HG03045 (cell line): ENCODE measurements around the gene TMBIM6.

Experiments used
- ATAC-seq: cut with Tn5 transposase; IDR thresholded peaks from one replicate; pipeline ENCODE4 v1.9.1; 2021; ENCODE audit warnings: mild to moderate bottlenecking, moderate library complexity; ENCODE audit not compliant: unreplicated experiment

TMBIM6 gene

GRCh38 chr12:49796606-49797448, 55.5 kb downstream of the TMBIM6 start:
- ATAC-seq = no peak

GRCh38 chr12:49797449-49797776, 56.1 kb downstream of the TMBIM6 start:
- ATAC-seq = no peak

DNA sequence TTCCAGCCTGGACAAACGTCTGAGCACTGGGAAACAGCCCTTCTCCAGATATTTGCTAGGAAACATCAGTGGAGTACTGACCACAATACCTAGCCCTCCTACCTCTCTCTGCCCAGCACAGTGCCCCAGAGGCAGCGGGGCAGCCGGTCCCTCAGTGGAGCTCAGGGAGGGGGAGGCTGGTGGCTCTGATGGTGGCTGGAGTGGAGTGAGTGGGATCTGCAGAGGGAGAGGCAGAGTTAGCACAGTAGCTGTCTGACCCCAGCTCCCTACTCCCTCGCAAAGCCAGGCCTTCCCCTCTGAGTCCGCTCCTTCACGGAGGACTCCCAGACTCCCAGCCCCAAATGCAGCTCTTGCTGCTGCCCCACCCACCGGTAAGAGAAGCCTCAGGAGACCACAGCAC, 56.9 kb downstream of the TMBIM6 start:
- ATAC-seq = no peak

GRCh38 chr12:49798934-49799333, 57.6 kb downstream of the TMBIM6 start:
- ATAC-seq = no peak

- no peak for ATAC-seq
Observed at GRCh38 chr12:49800421-49801140, 59.2 kb downstream of the TMBIM6 start.

GRCh38 chr12:49801141-49802063, 60.0 kb downstream of the TMBIM6 start:
- ATAC-seq = no peak

DNA sequence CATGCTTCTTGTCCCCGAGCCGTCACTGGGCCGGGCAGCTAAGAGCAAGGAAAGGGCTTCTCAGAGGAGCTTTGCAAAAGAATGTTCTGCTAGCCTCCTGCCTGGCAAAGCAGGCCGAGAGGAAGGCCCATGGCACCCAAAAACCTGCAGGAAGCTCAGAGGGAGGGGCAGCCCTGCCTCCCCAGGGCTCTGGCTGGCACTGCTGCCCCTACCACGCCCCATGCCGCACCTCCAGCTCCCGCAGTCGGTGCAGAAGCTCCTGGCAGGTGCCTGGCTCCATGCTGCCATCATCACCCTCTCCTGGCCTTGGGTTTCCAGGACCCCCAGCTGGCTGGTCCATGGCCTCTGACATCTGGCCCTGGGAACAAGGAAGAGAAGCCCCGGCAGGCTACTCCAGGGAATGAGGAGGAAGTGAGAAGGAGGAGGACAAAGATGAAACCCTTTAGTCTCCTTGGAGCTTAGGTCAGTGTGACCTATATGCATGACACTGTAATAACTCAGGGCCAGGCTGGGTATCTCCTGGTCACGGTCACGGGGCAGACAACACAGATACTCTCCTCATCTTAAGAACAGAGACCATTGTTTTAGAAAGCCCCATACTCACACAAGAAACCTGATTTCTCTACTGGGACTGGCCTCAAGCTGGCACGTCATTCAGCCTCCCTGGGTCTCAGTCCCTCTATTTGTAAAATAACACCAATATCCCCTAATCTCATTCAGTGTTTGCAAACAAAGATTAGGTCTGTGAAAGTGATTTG, 62.5 kb downstream of the TMBIM6 start:
- no peak for ATAC-seq

DNA sequence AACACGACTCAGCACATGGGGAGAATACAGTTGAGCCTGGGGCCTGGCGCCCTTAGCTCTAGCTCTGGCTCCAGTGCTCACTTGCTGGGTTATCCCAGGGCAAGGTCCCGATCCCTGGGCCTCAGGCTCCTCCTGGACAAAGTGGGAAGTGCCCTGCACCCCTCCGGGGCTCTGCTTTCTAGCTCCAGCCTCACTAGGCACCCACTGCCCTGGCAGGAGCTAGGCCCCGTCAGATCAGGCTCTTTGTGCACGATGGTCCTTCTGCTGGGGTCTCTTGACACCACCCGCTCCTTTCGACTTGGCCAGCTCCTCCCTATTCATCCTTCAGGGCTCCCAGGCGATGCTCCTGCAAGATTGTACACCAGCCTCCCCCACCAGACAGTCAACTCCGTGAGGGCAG, 63.5 kb downstream of the TMBIM6 start:
- ATAC-seq = no peak

DNA sequence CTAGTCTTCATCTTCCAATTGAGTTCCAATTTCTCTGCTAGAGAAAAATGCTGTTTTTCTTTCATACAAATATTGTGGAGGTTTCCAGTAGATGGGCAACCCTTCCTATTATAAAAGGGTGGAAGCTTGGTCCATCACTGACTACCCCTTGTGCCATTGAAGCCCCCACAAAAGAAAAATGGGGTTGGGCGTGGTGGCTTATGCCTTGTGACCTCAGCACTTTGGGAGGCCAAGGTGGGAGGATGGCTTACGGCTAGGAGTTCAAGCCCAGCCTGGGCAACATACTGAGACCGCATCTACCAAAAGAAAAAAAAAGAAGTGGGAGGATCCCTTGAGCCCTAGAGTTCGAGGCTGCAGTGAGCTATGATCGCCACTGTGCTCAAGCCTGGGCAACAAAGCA, 64.1 kb downstream of the TMBIM6 start:
- ATAC-seq = no peak

- ATAC-seq = no peak
Observed at GRCh38 chr12:49806321-49806813, 65.0 kb downstream of the TMBIM6 start.

DNA sequence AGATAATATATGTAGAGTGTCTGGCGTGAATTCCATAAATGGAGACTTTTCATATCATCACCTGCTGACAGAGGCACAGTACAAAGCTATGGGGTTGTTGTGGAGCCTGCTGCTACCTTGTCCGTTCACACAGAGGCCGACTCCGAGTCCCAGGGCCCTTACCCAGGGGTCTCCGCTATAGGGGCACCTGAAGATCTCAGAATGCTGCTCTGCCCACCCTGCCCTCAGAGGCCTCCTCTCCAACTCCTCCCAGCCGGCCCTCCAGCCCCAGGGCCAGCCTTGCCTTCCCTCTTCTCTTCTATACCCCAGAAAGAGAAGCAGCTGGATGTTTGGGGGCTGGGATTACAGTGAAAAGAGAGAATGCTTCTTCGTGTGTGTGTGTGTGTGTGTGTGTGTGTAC, 65.5 kb downstream of the TMBIM6 start:
- no peak for ATAC-seq

- no peak for ATAC-seq
Observed at GRCh38 chr12:49807991-49808580, 66.7 kb downstream of the TMBIM6 start.

- no peak for ATAC-seq
Observed at GRCh38 chr12:49808686-49809380, 67.5 kb downstream of the TMBIM6 start.

GRCh38 chr12:49809381-49809905, 68.1 kb downstream of the TMBIM6 start:
- ATAC-seq = no peak

DNA sequence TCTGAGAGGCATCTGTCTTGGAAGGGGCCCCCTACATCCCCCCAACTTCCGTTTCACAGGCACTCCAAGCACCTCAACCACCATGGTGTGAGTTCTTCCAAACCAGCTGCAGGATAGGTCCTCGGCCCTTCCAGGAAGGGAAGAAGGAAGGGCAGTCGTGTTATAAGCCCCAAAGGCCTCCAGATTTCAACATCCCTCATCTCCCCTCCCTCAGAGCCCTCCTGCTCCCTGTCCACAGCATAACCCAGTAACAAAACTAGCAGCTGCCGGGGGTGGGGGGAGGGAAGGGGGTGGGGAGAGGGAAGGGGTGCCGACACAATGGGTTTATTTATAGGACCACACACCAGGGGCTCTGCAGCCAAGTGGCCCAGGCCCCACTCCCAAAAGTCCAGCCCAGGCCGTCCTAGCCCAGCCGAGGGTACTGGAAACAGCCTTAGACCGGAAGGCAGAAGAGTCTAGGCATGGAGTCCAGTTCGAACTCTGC, 68.6 kb downstream of the TMBIM6 start:
- no peak for ATAC-seq

GRCh38 chr12:49811136-49811535, 69.8 kb downstream of the TMBIM6 start:
- no peak for ATAC-seq

GRCh38 chr12:49811961-49812401, 70.6 kb downstream of the TMBIM6 start:
- no peak for ATAC-seq

DNA sequence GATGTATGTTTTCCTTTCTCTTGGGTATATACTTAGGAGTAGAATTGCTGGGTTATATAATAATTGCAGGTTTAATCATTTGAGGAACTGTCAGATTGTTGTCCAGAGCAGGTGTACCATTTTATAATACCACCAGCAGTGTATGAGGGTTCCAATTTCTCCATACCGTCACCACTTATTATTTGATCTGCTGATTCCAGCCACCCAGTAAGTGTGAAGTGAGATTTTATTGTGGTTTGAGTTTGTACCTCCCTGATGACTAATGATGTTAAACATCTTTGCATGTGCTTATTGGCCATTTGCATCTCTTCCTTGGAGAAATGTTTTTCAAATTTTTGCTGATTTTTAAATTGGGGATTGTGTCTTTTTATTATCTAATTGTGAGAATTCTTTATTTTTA, 71.8 kb downstream of the TMBIM6 start:
- ATAC-seq = no peak
